Vagina (tissue), 2 donors: ENCODE data around the gene PPP1CC. TPM values are rescaled to one million over a fixed set of nuclear protein-coding genes. Genes with fewer than 3 reads are reported as not detected.

Experiments
- DNase-seq, 2 donors: peaks; one replicate each; pipeline ENCODE4 v3.0.0-alpha.2; 2017; ENCODE audit errors: extremely low spot score in 2 of 2
- H3K27ac ChIP-seq: fragments of 200-600 bp; sonication (generic); one replicate; pipeline ENCODE4 v1.5.1; 2019
- H3K27me3 ChIP-seq: fragments of 200-600 bp; sonication (generic); one replicate; pipeline ENCODE4 v1.5.1; 2019
- H3K36me3 ChIP-seq, 2 donors: fragments of 200-600 bp; sonication (generic); one replicate each; pipeline ENCODE4 v1.5.1; 2017 to 2019
- H3K4me1 ChIP-seq: fragments of 200-600 bp; sonication (generic); one replicate; pipeline ENCODE4 v1.5.1; 2019
- H3K4me3 ChIP-seq, 2 donors: fragments of 200-600 bp; sonication (generic); 1 replicate in 1 of 2; 2 replicates in 1 of 2; pipeline ENCODE4 v1.5.1; 2016 to 2019
- H3K9me3 ChIP-seq: fragments of 200-600 bp; sonication (generic); one replicate; pipeline ENCODE4 v1.5.1; 2019
- CTCF ChIP-seq, 3 experiments: fragments of 450-650 bp in 2 of 3; fragments of 200-600 bp in 1 of 3; sonication (generic) in 1 of 3; IDR thresholded peaks; one replicate each; pipeline ENCODE4 v1.5.1; 2017 to 2019; ENCODE audit warnings: antibody characterized with exemption in 3 of 3, mild to moderate bottlenecking in 2 of 3, moderate library complexity in 2 of 3
- POLR2A ChIP-seq, 2 donors: fragments of 450-650 bp; IDR thresholded peaks; one replicate each; pipeline ENCODE4 v1.6.1; 2017; ENCODE audit warnings: antibody characterized with exemption in 2 of 2, mild to moderate bottlenecking in 2 of 2, moderate library complexity in 2 of 2
- POLR2AphosphoS5 ChIP-seq, 2 donors: sonication (generic); formaldehyde crosslinking; IDR thresholded peaks; one replicate each; pipeline ENCODE4 v1.9.0; 2017; ENCODE audit warnings: antibody characterized with exemption in 2 of 2, mild to moderate bottlenecking in 2 of 2, low read depth in 1 of 2; ENCODE audit not compliant: insufficient read depth in 1 of 2
- intact Hi-C: fragments of 100-400 bp; cut with DNase I; formaldehyde crosslinking; loops from one replicate; pipeline ENCODE4 v1.15.1; 2023
- total RNA-seq: library from RNA; depleted of rRNA; stranded (reverse); fragments of >200 nt; gene quantifications from one replicate; pipeline ENCODE4 v1.2.3, GENCODE V29; 2016

The PPP1CC gene
- total RNA-seq, 1 donor from 2014 or later = 87.9 TPM

- Histone ChIP-seq H3K4me3 (no peak overlapping the region), H3K36me3 (no peaks in the 10 kb centered on the region), H3K27ac (no peak overlapping the region), H3K9me3 (no peaks in the 10 kb centered on the region), H3K4me1 (no peaks in the 10 kb centered on the region), H3K27me3 (no peaks in the 10 kb centered on the region)
- TF ChIP-seq POLR2AphosphoS5 (IDR thresholded peaks at IDR 0.05; ENCODE audit: insufficient read depth in 1 of 2, low read depth in 1 of 2) = no peak
- TF ChIP-seq POLR2A (IDR thresholded peaks at IDR 0.05) = no peak
- no peak for TF ChIP-seq CTCF (IDR thresholded peaks at IDR 0.05)
- intact Hi-C loops = no loop called here
- DNase-seq = no peak
Measured at GRCh38 chr12:110782922-110783321, 40.2 kb upstream of the PPP1CC start.

GRCh38 chr12:110782094-110782493 lies 39.4 kb upstream of the PPP1CC start:
- no peak for DNase-seq
- H3K4me3 ChIP-seq = no peak overlapping the region
- H3K4me1 ChIP-seq = no peaks in the 10 kb centered on the region
- intact Hi-C loops = no loop called here
- TF ChIP-seq POLR2A (IDR thresholded peaks at IDR 0.05) (no peak), POLR2AphosphoS5 (IDR thresholded peaks at IDR 0.05; ENCODE audit: insufficient read depth in 1 of 2, low read depth in 1 of 2) (no peak), CTCF (IDR thresholded peaks at IDR 0.05) (no peak)
- H3K9me3 ChIP-seq = no peaks in the 10 kb centered on the region
- H3K27ac ChIP-seq = no peak overlapping the region
- H3K27me3 ChIP-seq = no peaks in the 10 kb centered on the region
- H3K36me3 ChIP-seq = no peaks in the 10 kb centered on the region

- H3K36me3 ChIP-seq = no peaks in the 10 kb centered on the region
- TF ChIP-seq POLR2AphosphoS5 (IDR thresholded peaks at IDR 0.05; ENCODE audit: insufficient read depth in 1 of 2, low read depth in 1 of 2) = no peak
- TF ChIP-seq CTCF (IDR thresholded peaks at IDR 0.05) = no peak
- TF ChIP-seq POLR2A (IDR thresholded peaks at IDR 0.05) = no peak
- intact Hi-C loops = no loop called here
- H3K4me1 ChIP-seq = no peaks in the 10 kb centered on the region
- DNase-seq = no peak
- no peaks in the 10 kb centered on the region for H3K9me3 ChIP-seq
- H3K27me3 ChIP-seq = no peaks in the 10 kb centered on the region
- no peak overlapping the region for H3K27ac ChIP-seq
- H3K4me3 ChIP-seq = no peak overlapping the region
Measured at GRCh38 chr12:110780448-110780847, 37.8 kb upstream of the PPP1CC start.

- no peak for DNase-seq
- Histone ChIP-seq H3K36me3 (no peaks in the 10 kb centered on the region), H3K4me1 (no peaks in the 10 kb centered on the region), H3K4me3 (no peak overlapping the region), H3K27ac (no peak overlapping the region), H3K27me3 (no peaks in the 10 kb centered on the region), H3K9me3 (no peaks in the 10 kb centered on the region)
- intact Hi-C loops = no loop called here
- TF ChIP-seq POLR2A (IDR thresholded peaks at IDR 0.05) (no peak), POLR2AphosphoS5 (IDR thresholded peaks at IDR 0.05; ENCODE audit: insufficient read depth in 1 of 2, low read depth in 1 of 2) (no peak), CTCF (IDR thresholded peaks at IDR 0.05) (no peak)
Measured at GRCh38 chr12:110778833-110779577, 36.3 kb upstream of the PPP1CC start.

- H3K4me3 ChIP-seq = no peak overlapping the region
- H3K27me3 ChIP-seq = no peaks in the 10 kb centered on the region
- intact Hi-C loops = no loop called here
- H3K4me1 ChIP-seq = no peaks in the 10 kb centered on the region
- no peaks in the 10 kb centered on the region for H3K36me3 ChIP-seq
- no peaks in the 10 kb centered on the region for H3K9me3 ChIP-seq
- DNase-seq = no peak
- no peak overlapping the region for H3K27ac ChIP-seq
- no peak for TF ChIP-seq POLR2AphosphoS5 (IDR thresholded peaks at IDR 0.05; ENCODE audit: insufficient read depth in 1 of 2, low read depth in 1 of 2)
- TF ChIP-seq POLR2A (IDR thresholded peaks at IDR 0.05) = no peak
Measured at GRCh38 chr12:110776410-110776809, 33.7 kb upstream of the PPP1CC start.
